ENCODE data around the gene STAC.
"Not testable (repeated sequence)": the region's sequence is repeated elsewhere in the genome, so short reads cannot be mapped to it uniquely, and the experiment has no call there.

STAC gene

DNA sequence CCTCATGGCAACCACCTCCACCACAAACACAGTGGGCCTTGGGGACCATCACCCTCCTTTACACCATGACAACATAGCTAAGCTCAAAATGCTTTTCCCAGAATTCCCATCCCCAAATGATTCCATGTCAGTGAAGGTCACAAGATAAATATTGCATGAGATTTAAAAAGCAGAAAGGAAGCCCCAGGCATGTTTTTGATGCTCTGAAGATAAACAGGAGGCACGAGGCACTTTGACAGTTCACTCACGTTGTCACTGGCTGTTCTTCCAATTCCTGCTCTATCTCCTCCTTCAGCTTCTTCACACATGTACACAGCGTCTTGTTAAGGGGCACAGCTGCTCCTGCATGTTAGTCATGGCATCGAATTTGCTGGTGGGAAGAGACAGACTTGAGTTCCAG, 180.4 kb downstream of the STAC start:
- H3K4me1 Mint-ChIP-seq: peaks cover 21% of the 10 kb centered on the region
- no peak overlapping the region for H3K4me3 Mint-ChIP-seq
- TF ChIP-seq CTCF (IDR thresholded peaks at IDR 0.05; ENCODE audit: unreplicated experiment in 3 of 3): no peak
- peaks cover 8% of the 10 kb centered on the region for H3K27me3 Mint-ChIP-seq (ENCODE audit: low read depth)
- peaks cover 3% of the 10 kb centered on the region for H3K9me3 Mint-ChIP-seq
- H3K27ac Mint-ChIP-seq: no peak overlapping the region
- no peaks in the 10 kb centered on the region for H3K36me3 Mint-ChIP-seq (ENCODE audit: low read depth)

DNA sequence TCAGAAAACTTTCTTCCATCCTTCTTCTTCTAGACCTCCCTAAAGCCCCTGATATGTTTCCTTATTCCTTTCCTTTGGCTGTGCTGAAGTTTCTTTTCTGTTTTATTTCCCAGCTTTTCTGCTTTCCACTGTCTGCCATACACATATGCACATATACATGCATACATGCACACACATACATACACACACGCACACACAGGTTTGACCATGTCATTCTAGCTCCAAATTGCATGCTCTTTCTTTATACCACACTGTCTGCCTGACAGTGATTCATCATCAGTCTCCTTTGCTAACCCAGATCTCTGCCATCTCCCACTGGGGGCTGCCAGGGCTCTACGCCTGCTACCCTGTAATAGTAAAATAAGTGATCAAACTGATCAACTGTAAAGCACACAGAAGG, 181.3 kb downstream of the STAC start:
- Mint-ChIP-seq H3K36me3 (ENCODE audit: low read depth) (no peaks in the 10 kb centered on the region), H3K4me1 (peaks cover 20% of the 10 kb centered on the region), H3K27me3 (ENCODE audit: low read depth) (peaks cover 8% of the 10 kb centered on the region), H3K9me3 (peaks cover 3% of the 10 kb centered on the region), H3K27ac (no peak overlapping the region), H3K4me3 (no peak overlapping the region)
- TF ChIP-seq CTCF (IDR thresholded peaks at IDR 0.05; ENCODE audit: unreplicated experiment in 3 of 3): no peak

GRCh38 chr3:36562945-36563344, 182.6 kb downstream of the STAC start:
- peaks cover 8% of the 10 kb centered on the region for H3K27me3 Mint-ChIP-seq (ENCODE audit: low read depth)
- H3K27ac Mint-ChIP-seq: no peak overlapping the region
- no peaks in the 10 kb centered on the region for H3K36me3 Mint-ChIP-seq (ENCODE audit: low read depth)
- TF ChIP-seq CTCF (IDR thresholded peaks at IDR 0.05; ENCODE audit: unreplicated experiment in 3 of 3): no peak
- no peak overlapping the region for H3K4me3 Mint-ChIP-seq
- H3K9me3 Mint-ChIP-seq: peaks cover 5% of the 10 kb centered on the region
- H3K4me1 Mint-ChIP-seq: peaks cover 16% of the 10 kb centered on the region

DNA sequence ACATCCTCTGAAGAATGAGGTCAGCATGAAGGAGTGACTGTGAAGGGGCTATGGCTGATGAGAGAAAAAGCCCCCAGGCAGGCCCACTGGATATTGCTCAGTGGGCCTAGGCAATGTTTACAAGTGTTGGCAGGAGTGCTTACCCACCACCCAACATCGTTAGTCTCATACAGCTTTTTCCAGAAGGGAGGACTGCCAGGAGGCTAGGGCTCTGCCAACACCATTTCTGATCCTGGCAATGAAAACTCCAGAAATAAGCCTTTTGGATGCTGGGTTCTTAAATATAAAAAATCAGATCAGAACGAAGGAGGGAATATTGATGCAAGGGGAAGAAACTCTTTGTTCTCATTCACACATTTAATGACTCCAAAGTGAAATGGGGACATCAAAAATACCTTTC, 194.9 kb downstream of the STAC start:
- Mint-ChIP-seq H3K27ac (no peak overlapping the region), H3K27me3 (ENCODE audit: low read depth) (no peaks in the 10 kb centered on the region), H3K36me3 (ENCODE audit: low read depth) (no peaks in the 10 kb centered on the region), H3K9me3 (peaks cover 26% of the 10 kb centered on the region), H3K4me1 (no peaks in the 10 kb centered on the region), H3K4me3 (no peak overlapping the region)
- TF ChIP-seq CTCF (IDR thresholded peaks at IDR 0.05; ENCODE audit: unreplicated experiment in 3 of 3): no peak

DNA sequence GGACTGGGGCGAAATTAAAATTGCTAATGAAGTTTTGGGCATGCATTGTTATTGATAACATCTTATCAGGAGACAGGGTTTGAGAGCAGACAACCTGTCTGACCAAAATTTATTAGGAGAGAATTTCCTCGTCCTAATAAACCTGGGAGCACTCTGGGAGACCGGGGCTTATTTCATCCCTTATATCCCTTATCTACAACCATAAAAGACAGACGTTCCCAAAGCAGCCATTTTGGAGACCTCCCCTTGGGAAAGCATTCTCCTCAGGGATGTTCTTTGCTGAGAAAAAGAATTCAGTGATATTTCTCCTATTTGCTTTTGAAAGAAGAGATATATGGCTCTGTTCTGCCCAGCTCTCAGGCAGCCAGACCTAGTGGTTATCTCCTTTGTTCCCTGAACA, 198.1 kb downstream of the STAC start:
- not testable (repeated sequence) for H3K36me3 Mint-ChIP-seq (ENCODE audit: low read depth); H3K27me3 Mint-ChIP-seq (ENCODE audit: low read depth); H3K4me1 Mint-ChIP-seq; H3K4me3 Mint-ChIP-seq; H3K27ac Mint-ChIP-seq
- peaks cover 33% of the 10 kb centered on the region for H3K9me3 Mint-ChIP-seq

DNA sequence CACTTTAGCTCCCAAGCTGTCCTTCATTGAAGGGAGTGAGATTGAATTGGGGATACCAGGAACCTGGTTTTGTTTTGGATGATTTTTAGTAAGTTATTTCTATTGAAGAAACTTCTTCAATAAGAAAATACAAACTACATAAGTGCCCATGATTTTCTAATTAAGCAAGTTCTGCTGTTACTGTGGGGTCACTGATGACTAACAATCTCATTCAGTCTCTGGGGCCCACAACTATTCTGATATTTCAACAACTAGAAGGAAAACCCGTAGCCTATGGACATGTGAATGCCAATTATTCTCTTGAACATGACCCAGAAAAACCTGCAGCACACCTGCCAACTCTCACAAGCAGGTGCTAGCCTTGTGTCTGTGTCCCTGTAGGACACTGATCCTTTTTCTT, 199.4 kb downstream of the STAC start:
- no peaks in the 10 kb centered on the region for H3K4me1 Mint-ChIP-seq
- no peaks in the 10 kb centered on the region for H3K27me3 Mint-ChIP-seq (ENCODE audit: low read depth)
- peaks cover 32% of the 10 kb centered on the region for H3K9me3 Mint-ChIP-seq
- no peaks in the 10 kb centered on the region for H3K36me3 Mint-ChIP-seq (ENCODE audit: low read depth)
- no peak overlapping the region for H3K4me3 Mint-ChIP-seq
- no peak for TF ChIP-seq CTCF (IDR thresholded peaks at IDR 0.05; ENCODE audit: unreplicated experiment in 3 of 3)
- H3K27ac Mint-ChIP-seq: no peak overlapping the region

DNA sequence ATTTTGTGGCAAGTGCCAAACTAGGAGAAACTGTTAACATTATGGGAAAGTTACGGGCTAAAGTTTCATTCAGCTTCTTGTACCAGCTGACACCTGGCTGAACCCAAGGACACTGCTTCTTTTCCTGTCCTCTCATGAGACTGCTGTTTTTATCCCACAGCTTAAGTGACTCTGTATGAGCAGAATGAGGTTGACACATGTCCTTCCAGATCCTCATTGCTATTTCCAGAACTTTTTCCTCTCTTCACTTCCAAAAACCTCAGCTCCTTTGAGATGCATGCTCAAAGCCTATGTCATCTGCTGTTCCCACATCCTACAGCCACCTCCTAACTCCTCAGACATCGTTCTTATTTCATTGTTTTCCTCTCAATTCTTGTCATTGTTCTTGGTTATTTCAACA, 200.4 kb downstream of the STAC start:
- no peaks in the 10 kb centered on the region for H3K36me3 Mint-ChIP-seq (ENCODE audit: low read depth)
- no peak overlapping the region for H3K27ac Mint-ChIP-seq
- no peak overlapping the region for H3K4me3 Mint-ChIP-seq
- H3K9me3 Mint-ChIP-seq: peaks cover 35% of the 10 kb centered on the region
- no peaks in the 10 kb centered on the region for H3K27me3 Mint-ChIP-seq (ENCODE audit: low read depth)
- no peak for TF ChIP-seq CTCF (IDR thresholded peaks at IDR 0.05; ENCODE audit: unreplicated experiment in 3 of 3)
- no peaks in the 10 kb centered on the region for H3K4me1 Mint-ChIP-seq
